HT1080 (cell line): ENCODE data around the gene ABCA10. TPM values are rescaled to one million over a fixed set of nuclear protein-coding genes. Genes with fewer than 3 reads are reported as not detected.
"Not testable (repeated sequence)": the region's sequence is repeated elsewhere in the genome, so short reads cannot be mapped to it uniquely, and the experiment has no call there.

Experiments used
- DNase-seq: peaks from one replicate; pipeline ENCODE4 v3.0.0-alpha.2; 2015; ENCODE audit warnings: low read depth
- polyA plus RNA-seq, 2 experiments: library from polyadenylated mRNA; depleted of rRNA; stranded (reverse); fragments of >200 nt; gene quantifications; 2 replicates each; pipeline ENCODE4 v1.2.3, GENCODE V29; 2015
- total RNA-seq: library from RNA; depleted of rRNA; stranded (reverse); fragments of >200 nt; shearing (Covaris generic); gene quantifications from 2 replicates; pipeline ENCODE4 v1.2.3, GENCODE V29; 2014; rRNA removed

ABCA10 gene
- 0.05 TPM in 1 of 2 replicates, not detected in the other for total RNA-seq
- 0.33 and 0.40 TPM in 2 replicates for polyA plus RNA-seq (2015; cell fraction: cytosol; rRNA removed)
- polyA plus RNA-seq (2015; cell fraction: nucleus; rRNA removed): 0.54 and 1.1 TPM in 2 replicates

GRCh38 chr17:69228576-69228975, at the start of gene ABCA10:
Gene ABCA10, minus strand, starts transcription at chr17:69228824. Its CDS starts 3,466 bp downstream, at chr17:69225358.
- DNase-seq: no peak

GRCh38 chr17:69276279-69276678, 47.7 kb upstream of the ABCA10 start:
- DNase-seq: not testable (repeated sequence)

- DNase-seq: no peak
These were observed 47.1 kb upstream of the ABCA10 start for GRCh38 chr17:69275751-69276150.

- no peak for DNase-seq
These were observed 42.4 kb upstream of the ABCA10 start for GRCh38 chr17:69271023-69271422.

GRCh38 chr17:69269131-69269998, 40.7 kb upstream of the ABCA10 start:
- DNase-seq: peak; percentile 38

- DNase-seq: no peak
These were observed 40.0 kb upstream of the ABCA10 start for GRCh38 chr17:69268543-69269014.

- no peak for DNase-seq
These were observed 38.6 kb upstream of the ABCA10 start for GRCh38 chr17:69267219-69267618.

GRCh38 chr17:69265873-69266272, 37.2 kb upstream of the ABCA10 start:
- no peak for DNase-seq

GRCh38 chr17:69254187-69254586, 25.6 kb upstream of the ABCA10 start:
- DNase-seq: no peak

- no peak for DNase-seq
These were observed 22.0 kb upstream of the ABCA10 start for GRCh38 chr17:69250641-69251040.

- peak; percentile 36 for DNase-seq
These were observed 18.2 kb upstream of the ABCA10 start for GRCh38 chr17:69246726-69247375.

- no peak for DNase-seq
These were observed 17.6 kb upstream of the ABCA10 start for GRCh38 chr17:69246202-69246601.

- DNase-seq: no peak
These were observed 17.0 kb upstream of the ABCA10 start for GRCh38 chr17:69245617-69246016.

- no peak for DNase-seq
These were observed 11.3 kb upstream of the ABCA10 start for GRCh38 chr17:69239611-69240600.

GRCh38 chr17:69236946-69237345, 8.3 kb upstream of the ABCA10 start:
- no peak for DNase-seq

- no peak for DNase-seq
These were observed 7.8 kb upstream of the ABCA10 start for GRCh38 chr17:69236464-69236863.

- DNase-seq: peak; percentile 70
These were observed 6.9 kb upstream of the ABCA10 start for GRCh38 chr17:69235338-69236058.

- no peak for DNase-seq
These were observed 4.0 kb upstream of the ABCA10 start for GRCh38 chr17:69232650-69233049.

- no peak for DNase-seq
These were observed 2.9 kb upstream of the ABCA10 start for GRCh38 chr17:69231521-69231920.

- no peak for DNase-seq
These were observed 2.3 kb upstream of the ABCA10 start for GRCh38 chr17:69230939-69231338.
